ENCODE measurements around the gene SORCS2.

Gene SORCS2

GRCh38 chr4:7382634-7383014 lies 190.3 kb downstream of the SORCS2 start:
- H3K27ac ChIP-seq (ENCODE audit: low read depth, low read length), result no peak overlapping the region
- no peaks in the 10 kb centered on the region for H3F3A ChIP-seq (ENCODE audit: control insufficient read depth, insufficient read depth)
- H3K36me3 ChIP-seq (ENCODE audit: control insufficient read depth, low read length), result no peaks in the 10 kb centered on the region
- H3K4me2 ChIP-seq (ENCODE audit: low read length), result no peak overlapping the region
- no peak overlapping the region for H3K4me3 ChIP-seq (ENCODE audit: low read length)
- no peaks in the 10 kb centered on the region for H3K9me2 ChIP-seq (replicated peaks; ENCODE audit: control insufficient read depth, low read length)
- no peaks in the 10 kb centered on the region for H3K79me2 ChIP-seq (ENCODE audit: control insufficient read depth, low read length)
- peaks cover 11% of the 10 kb centered on the region; the same call in 1 of the 2 replicates for H3K9me3 ChIP-seq (ENCODE audit: control insufficient read depth, insufficient read depth, low read length)
- no peak for TF ChIP-seq EZH2phosphoT487 (IDR thresholded peaks at IDR 0.05; ENCODE audit: borderline replicate concordance, low read length)
- TF ChIP-seq CTCF (IDR thresholded peaks at IDR 0.05; ENCODE audit: low read depth, low read length, poor library complexity, severe bottlenecking), result no peak
- no peaks in the 10 kb centered on the region for H3K27me3 ChIP-seq (ENCODE audit: control insufficient read depth, low read length)
- peaks cover 9% of the 10 kb centered on the region for H3K4me1 ChIP-seq (ENCODE audit: control insufficient read depth, low read length)
- H4K20me1 ChIP-seq (ENCODE audit: control insufficient read depth, insufficient read depth, low read depth, low read length), result no peaks in the 10 kb centered on the region

- Histone ChIP-seq H3K4me2 (ENCODE audit: low read length) (no peak overlapping the region), H3K36me3 (ENCODE audit: control insufficient read depth, low read length) (no peaks in the 10 kb centered on the region), H3K9me3 (ENCODE audit: control insufficient read depth, insufficient read depth, low read length) (peaks cover 14% of the 10 kb centered on the region; the same call in 1 of the 2 replicates), H3K9me2 (replicated peaks; ENCODE audit: control insufficient read depth, low read length) (no peaks in the 10 kb centered on the region), H3K4me3 (ENCODE audit: low read length) (no peak overlapping the region), H3K79me2 (ENCODE audit: control insufficient read depth, low read length) (no peaks in the 10 kb centered on the region), H3K27ac (ENCODE audit: low read depth, low read length) (no peak overlapping the region), H4K20me1 (ENCODE audit: control insufficient read depth, insufficient read depth, low read depth, low read length) (no peaks in the 10 kb centered on the region), H3K4me1 (ENCODE audit: control insufficient read depth, low read length) (peaks cover 9% of the 10 kb centered on the region), H3F3A (ENCODE audit: control insufficient read depth, insufficient read depth) (no peaks in the 10 kb centered on the region), H3K27me3 (ENCODE audit: control insufficient read depth, low read length) (no peaks in the 10 kb centered on the region)
- TF ChIP-seq CTCF (IDR thresholded peaks at IDR 0.05; ENCODE audit: low read depth, low read length, poor library complexity, severe bottlenecking) (no peak), EZH2phosphoT487 (IDR thresholded peaks at IDR 0.05; ENCODE audit: borderline replicate concordance, low read length) (no peak)
Measured at GRCh38 chr4:7383266-7383665, 190.9 kb downstream of the SORCS2 start.

GRCh38 chr4:7384003-7384928 lies 191.9 kb downstream of the SORCS2 start:
- Histone ChIP-seq H3K79me2 (ENCODE audit: control insufficient read depth, low read length) (no peaks in the 10 kb centered on the region), H3K9me2 (replicated peaks; ENCODE audit: control insufficient read depth, low read length) (no peaks in the 10 kb centered on the region)

More at GRCh38 chr4:7384003-7384928, 191.9 kb downstream of the SORCS2 start:
- TF ChIP-seq EZH2phosphoT487 (IDR thresholded peaks at IDR 0.05; ENCODE audit: borderline replicate concordance, low read length), result no peak
- TF ChIP-seq CTCF (IDR thresholded peaks at IDR 0.05; ENCODE audit: low read depth, low read length, poor library complexity, severe bottlenecking), result no peak
- peaks cover 14% of the 10 kb centered on the region; the same call in 1 of the 2 replicates for H3K9me3 ChIP-seq (ENCODE audit: control insufficient read depth, insufficient read depth, low read length)
- H3K4me1 ChIP-seq (ENCODE audit: control insufficient read depth, low read length), result peaks cover 9% of the 10 kb centered on the region
- H3K27me3 ChIP-seq (ENCODE audit: control insufficient read depth, low read length), result no peaks in the 10 kb centered on the region
- H3K27ac ChIP-seq (ENCODE audit: low read depth, low read length), result no peak overlapping the region
- H3F3A ChIP-seq (ENCODE audit: control insufficient read depth, insufficient read depth), result no peaks in the 10 kb centered on the region
- no peak overlapping the region for H3K4me3 ChIP-seq (ENCODE audit: low read length)
- H4K20me1 ChIP-seq (ENCODE audit: control insufficient read depth, insufficient read depth, low read depth, low read length), result no peaks in the 10 kb centered on the region
- H3K4me2 ChIP-seq (ENCODE audit: low read length), result no peak overlapping the region
- H3K36me3 ChIP-seq (ENCODE audit: control insufficient read depth, low read length), result no peaks in the 10 kb centered on the region

All from DOHH2 (cell line).